Mononuclear cell (primary cell): ENCODE measurements around the gene TMEM253. TPM values are rescaled to one million over a fixed set of nuclear protein-coding genes. Genes with fewer than 3 reads are reported as not detected.

Source experiments
- H3K27me3 ChIP-seq: 2 replicates; pipeline ENCODE4 v1.6.0; 2011; ENCODE audit warnings: low read length, control low read depth; ENCODE audit not compliant: insufficient read depth
- H3K4me1 ChIP-seq: 2 replicates; pipeline ENCODE4 v1.5.1; 2011; ENCODE audit warnings: mild to moderate bottlenecking, low read length, control low read depth; ENCODE audit not compliant: insufficient read depth
- H3K4me3 ChIP-seq: 2 replicates; pipeline ENCODE4 v1.5.1; 2011; ENCODE audit warnings: mild to moderate bottlenecking, low read length, moderate library complexity
- H3K9me3 ChIP-seq: 2 replicates; pipeline ENCODE4 v1.5.1; 2011; ENCODE audit warnings: low read depth, mild to moderate bottlenecking, control low read depth, low read length
- total RNA-seq: library from RNA; depleted of rRNA; stranded (reverse); fragments of >200 nt; gene quantifications from one replicate; pipeline ENCODE4 v1.2.3, GENCODE V29; 2012

Gene TMEM253
- total RNA-seq, 1 donor = 0.21 TPM

- no peaks in the 10 kb centered on the region for H3K9me3 ChIP-seq
- no peaks in the 10 kb centered on the region for H3K4me1 ChIP-seq
- no peaks in the 10 kb centered on the region for H3K27me3 ChIP-seq
- H3K4me3 ChIP-seq = no peak overlapping the region
Measured at GRCh38 chr14:21136024-21136423, 35.2 kb downstream of the TMEM253 start.

GRCh38 chr14:21142357-21142756, 41.5 kb downstream of the TMEM253 start:
- Histone ChIP-seq H3K27me3 (no peaks in the 10 kb centered on the region), H3K4me1 (no peaks in the 10 kb centered on the region), H3K9me3 (peaks cover 11% of the 10 kb centered on the region), H3K4me3 (no peak overlapping the region)

GRCh38 chr14:21145437-21145836, 44.6 kb downstream of the TMEM253 start:
- Histone ChIP-seq H3K4me3 (no peak overlapping the region), H3K27me3 (no peaks in the 10 kb centered on the region), H3K4me1 (no peaks in the 10 kb centered on the region), H3K9me3 (peaks cover 11% of the 10 kb centered on the region)

GRCh38 chr14:21149641-21150367, 48.9 kb downstream of the TMEM253 start:
- Histone ChIP-seq H3K9me3 (peaks cover 8% of the 10 kb centered on the region), H3K27me3 (no peaks in the 10 kb centered on the region), H3K4me1 (no peaks in the 10 kb centered on the region), H3K4me3 (no peak overlapping the region)

Other genes starting within 250 kb of the TMEM253 start
- gene RNASE3, start 209.7 kb upstream of the TMEM253 start, total RNA-seq = 2.2 TPM
- 38.3 TPM for gene RNASE2, start 145.6 kb upstream of the TMEM253 start, total RNA-seq
- 50.6 TPM for gene METTL17, start 111.1 kb upstream of the TMEM253 start, total RNA-seq
- not detected for gene SLC39A2, start 101.8 kb upstream of the TMEM253 start, total RNA-seq
- gene NDRG2, start 76.0 kb upstream of the TMEM253 start, total RNA-seq = 9.7 TPM
- gene TPPP2, start 70.8 kb upstream of the TMEM253 start, total RNA-seq = not detected
- not detected for gene RNASE13, start 66.3 kb upstream of the TMEM253 start, total RNA-seq
- gene RNASE7, start 58.7 kb upstream of the TMEM253 start, total RNA-seq = not detected
- not detected for gene RNASE8, start 43.2 kb upstream of the TMEM253 start, total RNA-seq
- gene ARHGEF40, start 30.8 kb upstream of the TMEM253 start, total RNA-seq = 12.9 TPM
- gene ZNF219, start 2.4 kb upstream of the TMEM253 start, total RNA-seq = 8.9 TPM
- gene OR5AU1, start 55.0 kb downstream of the TMEM253 start, total RNA-seq = not detected
- gene HNRNPC, start 168.4 kb downstream of the TMEM253 start, total RNA-seq = 1,082 TPM
- gene RPGRIP1, start 179.0 kb downstream of the TMEM253 start, total RNA-seq = 0.42 TPM